Activated T-helper 1 cell treated with anti-CD3 and anti-CD28 coated beads, Interleukin-12 subunit alpha, Interleukin-12 subunit beta, Interleukin-2, Interleukin-4 antibody, amounts not matched to agents 30 ng/mL and 10 ng/mL and 1 ng/mL, durations not matched to agents 14 hours and 24 hours and 36 hours (primary cell): ENCODE measurements around the gene TSPY3. TPM values are rescaled to one million over a fixed set of nuclear protein-coding genes. Genes with fewer than 3 reads are reported as not detected.
"Not testable (repeated sequence)": the region's sequence is repeated elsewhere in the genome, so short reads cannot be mapped to it uniquely, and the experiment has no call there.

ENCODE experiments used
- DNase-seq: peaks from one replicate; pipeline ENCODE4 v3.0.0; 2021; ENCODE audit warnings: low spot score
- H3K27ac Mint-ChIP-seq: one replicate; pipeline ENCODE4 v1.8.0; 2021; ENCODE audit warnings: mild to moderate bottlenecking, mixed read lengths
- H3K27me3 Mint-ChIP-seq: one replicate; pipeline ENCODE4 v1.8.0; 2022; ENCODE audit warnings: mild to moderate bottlenecking, moderate library complexity, mixed read lengths; ENCODE audit not compliant: insufficient read depth
- H3K36me3 Mint-ChIP-seq: one replicate; pipeline ENCODE4 v1.8.0; 2021; ENCODE audit warnings: low read depth, mixed read lengths
- H3K4me1 Mint-ChIP-seq: one replicate; pipeline ENCODE4 v1.8.0; 2021; ENCODE audit warnings: low read depth, mixed read lengths
- H3K4me3 Mint-ChIP-seq: one replicate; pipeline ENCODE4 v1.8.0; 2021; ENCODE audit warnings: mild to moderate bottlenecking, moderate library complexity, mixed read lengths
- H3K9me3 Mint-ChIP-seq: one replicate; pipeline ENCODE4 v1.8.0; 2021; ENCODE audit warnings: mixed read lengths
- intact Hi-C: fragments of 100-400 bp; cut with micrococcal nuclease; formaldehyde crosslinking; loops from one replicate; pipeline ENCODE4 v1.15.1; 2024
- total RNA-seq: library from RNA; stranded (reverse); gene quantifications from 2 replicates; pipeline ENCODE4 v1.2.3, GENCODE V29; 2022

Gene TSPY3, protein sequence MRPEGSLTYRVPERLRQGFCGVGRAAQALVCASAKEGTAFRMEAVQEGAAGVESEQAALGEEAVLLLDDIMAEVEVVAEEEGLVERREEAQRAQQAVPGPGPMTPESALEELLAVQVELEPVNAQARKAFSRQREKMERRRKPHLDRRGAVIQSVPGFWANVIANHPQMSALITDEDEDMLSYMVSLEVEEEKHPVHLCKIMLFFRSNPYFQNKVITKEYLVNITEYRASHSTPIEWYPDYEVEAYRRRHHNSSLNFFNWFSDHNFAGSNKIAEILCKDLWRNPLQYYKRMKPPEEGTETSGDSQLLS
- total RNA-seq: not detected in 2 replicates

DNA sequence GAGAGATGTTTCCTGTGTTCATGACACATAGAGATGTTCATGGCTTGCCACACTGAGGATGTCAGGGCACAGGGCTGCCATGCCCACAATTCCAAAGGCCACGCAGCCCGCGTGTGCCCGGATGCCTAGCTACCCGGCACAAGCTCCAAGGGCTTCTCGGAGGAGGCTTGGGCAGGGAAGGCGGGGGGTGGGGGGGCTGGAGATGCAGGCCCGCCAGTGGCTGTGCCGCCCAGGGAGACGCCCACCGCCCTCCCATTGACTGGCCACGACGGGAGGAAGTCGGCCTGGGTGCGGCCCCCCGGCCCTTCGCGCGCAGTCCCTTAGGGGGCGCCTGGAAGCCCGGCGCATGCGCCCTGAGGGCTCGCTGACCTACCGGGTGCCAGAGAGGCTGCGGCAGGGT is at the start of gene TSPY3:
Gene TSPY3 (plus strand): TSS at position 301 of the 400 bp plus-strand sequence. CDS start 46 bp downstream, at position 347.
- H3K27me3 Mint-ChIP-seq, intact Hi-C loops, H3K27ac Mint-ChIP-seq, H3K9me3 Mint-ChIP-seq, H3K4me1 Mint-ChIP-seq, H3K36me3 Mint-ChIP-seq, H3K4me3 Mint-ChIP-seq, DNase-seq: not testable (repeated sequence)

DNA sequence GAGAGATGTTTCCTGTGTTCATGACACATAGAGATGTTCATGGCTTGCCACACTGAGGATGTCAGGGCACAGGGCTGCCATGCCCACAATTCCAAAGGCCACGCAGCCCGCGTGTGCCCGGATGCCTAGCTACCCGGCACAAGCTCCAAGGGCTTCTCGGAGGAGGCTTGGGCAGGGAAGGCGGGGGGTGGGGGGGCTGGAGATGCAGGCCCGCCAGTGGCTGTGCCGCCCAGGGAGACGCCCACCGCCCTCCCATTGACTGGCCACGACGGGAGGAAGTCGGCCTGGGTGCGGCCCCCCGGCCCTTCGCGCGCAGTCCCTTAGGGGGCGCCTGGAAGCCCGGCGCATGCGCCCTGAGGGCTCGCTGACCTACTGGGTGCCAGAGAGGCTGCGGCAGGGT is 40.7 kb upstream of the TSPY3 start, which contains the start of gene TSPY8:
Gene TSPY8 (plus strand): TSS at position 301 of the 400 bp plus-strand sequence. CDS start 46 bp downstream, at position 347.
- H3K4me3 Mint-ChIP-seq, DNase-seq, H3K27me3 Mint-ChIP-seq, H3K4me1 Mint-ChIP-seq, H3K9me3 Mint-ChIP-seq, intact Hi-C loops, H3K36me3 Mint-ChIP-seq, H3K27ac Mint-ChIP-seq: not testable (repeated sequence)

DNA sequence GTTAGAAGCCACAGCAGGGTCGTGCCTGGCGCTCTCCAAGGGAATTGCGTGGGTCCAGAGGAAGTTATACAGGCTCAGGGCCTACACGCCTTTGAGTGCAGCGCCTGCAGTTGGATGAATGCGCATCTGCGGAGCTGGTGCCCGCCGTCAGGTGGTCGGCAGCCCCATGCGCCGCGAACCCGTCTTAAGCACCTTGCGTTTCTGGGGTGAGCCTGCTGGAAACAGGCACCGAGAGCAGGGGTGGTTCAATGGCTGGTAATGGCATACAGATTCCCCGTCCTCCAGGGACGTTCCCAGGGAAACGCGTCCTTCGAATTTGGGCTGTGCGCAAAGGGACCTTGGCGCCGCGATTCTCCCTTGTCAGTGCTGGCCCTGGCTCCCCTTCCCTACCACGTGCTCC is 1.7 kb upstream of the TSPY3 start:
- H3K9me3 Mint-ChIP-seq, H3K27ac Mint-ChIP-seq, H3K4me1 Mint-ChIP-seq, H3K27me3 Mint-ChIP-seq, H3K36me3 Mint-ChIP-seq, H3K4me3 Mint-ChIP-seq, intact Hi-C loops: not testable (repeated sequence)
- DNase-seq: peak; percentile 0

Other genes with a start within 250 kb of the TSPY3 start
- not detected in 2 replicates for gene TSPY4, start 61.0 kb upstream of the TSPY3 start, total RNA-seq
- gene TSPY8, start 40.6 kb upstream of the TSPY3 start, total RNA-seq: not detected in 2 replicates
- gene TSPY1, start 68.5 kb downstream of the TSPY3 start, total RNA-seq: not detected in 2 replicates
- not detected in 2 replicates for gene TSPY9, start 88.8 kb downstream of the TSPY3 start, total RNA-seq
- gene TSPY10, start 129.5 kb downstream of the TSPY3 start, total RNA-seq: not detected in 2 replicates